Sigmoid colon (tissue), 7 donors: ENCODE measurements around the gene HBM. TPM values are rescaled to one million over a fixed set of nuclear protein-coding genes. Genes with fewer than 3 reads are reported as not detected.

Source experiments
- DNase-seq: peaks from one replicate; pipeline ENCODE4 v3.0.0-alpha.2; 2019
- H3K27ac ChIP-seq, 4 donors: fragments of 200-600 bp; sonication (generic); one replicate each; pipeline ENCODE4 v1.5.1; 2016 to 2019; ENCODE audit warnings: mild to moderate bottlenecking in 1 of 4
- H3K27me3 ChIP-seq, 3 donors: fragments of 200-600 bp; sonication (generic); one replicate each; pipeline ENCODE4 v1.5.1; 2019; ENCODE audit warnings: mild to moderate bottlenecking in 1 of 3
- H3K36me3 ChIP-seq, 4 donors: fragments of 200-600 bp; sonication (generic); one replicate each; pipeline ENCODE4 v1.5.1; 2016 to 2019
- H3K4me1 ChIP-seq, 4 donors: fragments of 200-600 bp; sonication (generic); one replicate each; pipeline ENCODE4 v1.5.1; 2017 to 2019
- H3K4me3 ChIP-seq, 4 donors: fragments of 200-600 bp; sonication (generic); one replicate each; pipeline ENCODE4 v1.5.1; 2017 to 2019; ENCODE audit warnings: mild to moderate bottlenecking in 2 of 4, moderate library complexity in 1 of 4
- H3K9me3 ChIP-seq, 4 donors: fragments of 200-600 bp in 3 of 4; sonication (generic) in 3 of 4; one replicate each; pipeline versions ENCODE4 v1.5.1 to v1.6.1; 2013 to 2019
- CTCF ChIP-seq, 4 experiments: fragments of 450-650 bp in 3 of 4; fragments of 200-600 bp in 1 of 4; IDR thresholded peaks; one replicate each; pipeline ENCODE4 v1.5.1; 2016 to 2019; ENCODE audit warnings: antibody characterized with exemption in 4 of 4, mild to moderate bottlenecking in 3 of 4, moderate library complexity in 2 of 4
- EP300 ChIP-seq, 4 donors: sonication (generic); formaldehyde crosslinking; IDR thresholded peaks; one replicate each; pipeline ENCODE4 v1.6.1; 2017; ENCODE audit warnings: antibody characterized with exemption in 4 of 4
- POLR2A ChIP-seq, 2 donors: fragments of 450-650 bp; IDR thresholded peaks; one replicate each; pipeline ENCODE4 v1.6.1; 2016; ENCODE audit warnings: antibody characterized with exemption in 2 of 2, mild to moderate bottlenecking in 2 of 2, moderate library complexity in 2 of 2
- POLR2AphosphoS5 ChIP-seq, 4 donors: sonication (generic); formaldehyde crosslinking; IDR thresholded peaks; one replicate each; pipeline ENCODE4 v1.6.1; 2017; ENCODE audit warnings: antibody characterized with exemption in 4 of 4
- WGBS, 2 donors: extraction: QIAGEN DNeasy Blood & Tissue Kit; methylation state at CpG; one replicate each; pipeline ENCODE4 v1.1.7; 2013; 5-methylcytosine and 5-hydroxymethylcytosine counted together
- intact Hi-C: fragments of 100-400 bp; cut with DNase I; formaldehyde crosslinking; loops from one replicate; pipeline ENCODE4 v1.15.1; 2023
- polyA plus RNA-seq, 3 donors: library from polyadenylated mRNA; stranded (reverse); fragments of 200-250 nt; gene quantifications; one replicate each; pipeline ENCODE4 v1.2.3, GENCODE V29; 2013
- total RNA-seq, 4 donors: library from RNA; depleted of rRNA; stranded (reverse); fragments of >200 nt; gene quantifications; one replicate each; pipeline ENCODE4 v1.1.0, GENCODE V29; 2016
- donor health status: healthy with polysubstance abuse.
- donor health status: Bipolar disorder and iron deficiency.
- donor health status: healthy.

HBM gene
- total and polyA plus RNA-seq, 7 donors, result not detected

DNA sequence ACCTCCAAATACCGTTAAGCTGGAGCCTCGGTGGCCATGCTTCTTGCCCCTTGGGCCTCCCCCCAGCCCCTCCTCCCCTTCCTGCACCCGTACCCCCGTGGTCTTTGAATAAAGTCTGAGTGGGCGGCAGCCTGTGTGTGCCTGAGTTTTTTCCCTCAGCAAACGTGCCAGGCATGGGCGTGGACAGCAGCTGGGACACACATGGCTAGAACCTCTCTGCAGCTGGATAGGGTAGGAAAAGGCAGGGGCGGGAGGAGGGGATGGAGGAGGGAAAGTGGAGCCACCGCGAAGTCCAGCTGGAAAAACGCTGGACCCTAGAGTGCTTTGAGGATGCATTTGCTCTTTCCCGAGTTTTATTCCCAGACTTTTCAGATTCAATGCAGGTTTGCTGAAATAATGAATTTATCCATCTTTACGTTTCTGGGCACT is 11.6 kb downstream of the HBM start:
- no peak overlapping the region for H3K27ac ChIP-seq
- intact Hi-C loops, result no loop called here

GRCh38 chr16:177981-178667 is 12.3 kb downstream of the HBM start:
- no peaks in the 10 kb centered on the region for H3K9me3 ChIP-seq
- no peak overlapping the region for H3K4me3 ChIP-seq
- peaks cover 0 to 22% (median 19%) of the 10 kb centered on the region in 4 donors for H3K4me1 ChIP-seq
- H3K27me3 ChIP-seq, result peaks cover 46 to 71% (median 54%) of the 10 kb centered on the region in 3 donors
- H3K36me3 ChIP-seq, result no peaks in the 10 kb centered on the region
- WGBS, 2 donors, result 45 to 65% methylated on average over 11 of the region's 11 CpGs
- H3K27ac ChIP-seq, result no peak overlapping the region
- no peak for DNase-seq
- TF ChIP-seq CTCF (IDR thresholded peaks at IDR 0.05) (no peak), POLR2A (IDR thresholded peaks at IDR 0.05) (no peak), POLR2AphosphoS5 (IDR thresholded peaks at IDR 0.05) (no peak), EP300 (IDR thresholded peaks at IDR 0.05) (no peak)
- intact Hi-C loops, result no loop called here

More for the DNA sequence above, 11.6 kb downstream of the HBM start:
- Histone ChIP-seq H3K4me3 (no peak overlapping the region), H3K4me1 (peaks cover 0 to 22% (median 19%) of the 10 kb centered on the region in 4 donors), H3K36me3 (no peaks in the 10 kb centered on the region), H3K9me3 (no peaks in the 10 kb centered on the region), H3K27me3 (peaks cover 46 to 71% (median 54%) of the 10 kb centered on the region in 3 donors)
- TF ChIP-seq POLR2AphosphoS5 (IDR thresholded peaks at IDR 0.05), result no peak
- no peak for TF ChIP-seq POLR2A (IDR thresholded peaks at IDR 0.05)
- no peak for TF ChIP-seq EP300 (IDR thresholded peaks at IDR 0.05)
- TF ChIP-seq CTCF (IDR thresholded peaks at IDR 0.05), result no peak
- DNase-seq, result no peak
- WGBS, 2 donors, result 3 to 11% methylated on average over 13 of the region's 13 CpGs

DNA sequence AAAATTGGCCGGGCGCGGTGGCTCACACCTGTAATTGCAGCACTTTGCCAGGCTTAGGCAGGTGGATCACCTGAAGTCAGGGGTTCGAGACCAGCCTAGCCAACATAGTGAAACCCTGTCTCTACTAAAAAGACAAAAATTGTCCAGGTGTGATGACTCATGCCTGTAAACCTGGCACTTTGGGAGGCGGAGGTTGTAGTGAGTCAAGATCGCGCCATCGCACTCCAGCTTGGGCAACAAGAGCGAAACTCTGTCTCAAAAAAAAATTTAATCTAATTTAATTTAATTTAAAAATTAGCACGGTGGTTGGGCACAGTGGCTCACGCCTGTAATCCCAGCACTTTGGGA is 12.9 kb downstream of the HBM start:
- DNase-seq, result no peak
- no peaks in the 10 kb centered on the region for H3K36me3 ChIP-seq
- H3K4me1 ChIP-seq, result peaks cover 0 to 22% (median 19%) of the 10 kb centered on the region in 4 donors
- TF ChIP-seq CTCF (IDR thresholded peaks at IDR 0.05) (no peak), POLR2AphosphoS5 (IDR thresholded peaks at IDR 0.05) (no peak), EP300 (IDR thresholded peaks at IDR 0.05) (no peak), POLR2A (IDR thresholded peaks at IDR 0.05) (no peak)
- H3K9me3 ChIP-seq, result no peaks in the 10 kb centered on the region
- H3K27ac ChIP-seq, result no peak overlapping the region
- H3K4me3 ChIP-seq, result no peak overlapping the region
- intact Hi-C loops, result no loop called here
- peaks cover 44 to 66% (median 54%) of the 10 kb centered on the region in 3 donors for H3K27me3 ChIP-seq
- WGBS, 2 donors, result 64 to 86% methylated on average over 11 of the region's 11 CpGs

GRCh38 chr16:179211-180092 is 13.7 kb downstream of the HBM start:
- H3K4me1 ChIP-seq, result peaks cover 0 to 22% (median 19%) of the 10 kb centered on the region in 4 donors
- no peak overlapping the region for H3K4me3 ChIP-seq
- 57 to 75% methylated on average over 17 of the region's 17 CpGs for WGBS, 2 donors
- no peak for DNase-seq
- intact Hi-C loops, result no loop called here
- H3K9me3 ChIP-seq, result no peaks in the 10 kb centered on the region
- TF ChIP-seq CTCF (IDR thresholded peaks at IDR 0.05), result no peak
- TF ChIP-seq EP300 (IDR thresholded peaks at IDR 0.05), result no peak
- TF ChIP-seq POLR2AphosphoS5 (IDR thresholded peaks at IDR 0.05), result no peak
- no peak for TF ChIP-seq POLR2A (IDR thresholded peaks at IDR 0.05)
- peaks cover 44 to 61% (median 52%) of the 10 kb centered on the region in 3 donors for H3K27me3 ChIP-seq
- no peaks in the 10 kb centered on the region for H3K36me3 ChIP-seq
- no peak overlapping the region for H3K27ac ChIP-seq
